ENCODE measurements around the gene BUD31.
"Not testable (repeated sequence)": the region's sequence is repeated elsewhere in the genome, so short reads cannot be mapped to it uniquely, and the experiment has no call there.

Gene BUD31

DNA sequence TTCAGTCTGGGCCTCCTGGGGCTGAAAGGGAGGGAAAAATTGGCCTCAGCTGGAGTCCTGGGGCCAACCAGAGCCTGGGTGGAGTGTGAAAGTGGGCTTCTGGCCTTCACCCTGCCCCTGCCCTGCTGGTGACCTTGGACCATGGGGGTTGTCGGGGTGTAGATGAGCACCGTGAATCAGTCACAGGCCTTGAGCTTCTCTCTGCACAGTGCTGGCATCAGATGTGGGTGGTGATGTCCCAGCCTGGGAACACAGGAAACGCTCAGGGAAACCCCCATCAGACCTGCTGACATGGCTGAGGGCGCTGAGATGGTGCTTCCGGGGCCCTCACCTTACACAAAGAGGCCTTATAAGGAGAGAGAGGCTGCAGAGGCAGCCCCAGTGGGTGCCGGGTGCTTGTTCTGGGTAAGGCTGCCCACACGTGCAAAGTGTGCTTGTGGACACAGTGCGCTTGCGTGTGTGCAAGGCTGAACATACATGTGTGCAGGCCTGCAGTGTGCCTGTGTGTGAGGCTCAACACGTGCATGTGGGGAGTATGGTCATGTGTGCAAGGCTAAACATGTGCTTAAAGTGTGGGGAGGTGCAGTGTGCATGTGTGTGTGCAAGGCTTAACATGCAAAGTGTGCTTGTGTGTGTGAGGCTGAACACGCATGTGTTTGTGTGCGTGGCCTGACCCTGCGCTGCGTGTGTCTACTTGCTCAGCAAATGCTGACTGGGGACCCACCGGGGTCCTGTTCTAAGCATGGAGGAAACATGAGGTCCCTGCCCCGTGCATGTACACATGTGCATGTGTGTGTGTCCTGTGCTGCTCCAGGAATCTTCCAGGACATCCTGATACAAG lies 27.7 kb upstream of the BUD31 start:
- DNase-seq: peak; percentile 96

DNA sequence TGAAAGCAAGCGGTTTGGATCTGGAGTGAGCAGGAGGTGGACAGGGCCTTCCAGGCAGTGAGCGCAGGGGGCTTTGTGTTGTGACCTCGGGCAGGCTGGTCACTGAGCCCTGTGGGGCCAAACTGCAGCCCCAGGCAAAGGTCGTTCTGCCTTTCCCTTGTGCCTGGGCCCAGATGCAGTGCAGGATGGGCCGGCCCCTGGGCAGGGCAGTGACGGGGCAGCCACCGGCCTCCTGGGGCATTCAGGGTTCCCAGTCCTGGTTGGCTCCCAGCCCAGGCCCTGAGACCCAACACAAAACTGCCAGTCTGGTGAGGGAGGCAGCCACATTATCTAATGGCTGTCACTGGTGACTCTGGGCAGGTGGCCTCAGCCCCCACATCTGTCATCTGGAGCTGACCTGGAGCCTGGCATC lies 27.1 kb upstream of the BUD31 start:
- no peak for DNase-seq

GRCh38 chr7:99383203-99383602 lies 25.6 kb upstream of the BUD31 start:
- DNase-seq: no peak

DNA sequence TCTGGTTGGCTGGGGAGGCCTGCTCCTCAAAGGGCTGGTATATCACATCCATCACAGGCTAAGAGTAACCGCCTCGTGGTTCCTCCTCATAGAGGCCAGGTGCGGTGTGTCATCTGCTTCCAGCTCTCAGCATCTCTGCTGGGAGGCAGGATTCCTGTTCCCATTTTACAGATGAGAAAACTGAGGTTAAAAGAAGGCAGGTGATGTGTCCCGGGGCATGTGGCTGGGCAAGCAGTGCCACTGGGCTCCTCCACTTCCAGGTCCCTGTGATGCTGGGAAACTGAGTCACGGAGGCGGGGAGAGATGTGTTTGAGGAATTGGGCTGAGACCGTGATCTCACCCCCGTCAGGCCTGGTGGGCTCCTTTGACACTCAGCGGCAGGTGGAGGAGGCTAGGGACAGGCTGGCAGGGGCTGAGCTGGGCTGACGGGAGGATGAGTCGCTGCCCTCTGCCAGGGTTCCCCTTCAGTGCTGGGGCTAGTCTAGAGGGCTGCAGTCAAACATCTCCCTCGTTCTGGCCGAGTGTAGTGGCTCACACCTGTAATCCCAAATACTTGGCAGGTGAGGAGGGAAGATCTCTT lies 24.9 kb upstream of the BUD31 start:
- no peak for DNase-seq

GRCh38 chr7:99384523-99384922 lies 24.2 kb upstream of the BUD31 start:
- no peak for DNase-seq

- DNase-seq: no peak
Observed at GRCh38 chr7:99385564-99385963, 23.2 kb upstream of the BUD31 start.

DNA sequence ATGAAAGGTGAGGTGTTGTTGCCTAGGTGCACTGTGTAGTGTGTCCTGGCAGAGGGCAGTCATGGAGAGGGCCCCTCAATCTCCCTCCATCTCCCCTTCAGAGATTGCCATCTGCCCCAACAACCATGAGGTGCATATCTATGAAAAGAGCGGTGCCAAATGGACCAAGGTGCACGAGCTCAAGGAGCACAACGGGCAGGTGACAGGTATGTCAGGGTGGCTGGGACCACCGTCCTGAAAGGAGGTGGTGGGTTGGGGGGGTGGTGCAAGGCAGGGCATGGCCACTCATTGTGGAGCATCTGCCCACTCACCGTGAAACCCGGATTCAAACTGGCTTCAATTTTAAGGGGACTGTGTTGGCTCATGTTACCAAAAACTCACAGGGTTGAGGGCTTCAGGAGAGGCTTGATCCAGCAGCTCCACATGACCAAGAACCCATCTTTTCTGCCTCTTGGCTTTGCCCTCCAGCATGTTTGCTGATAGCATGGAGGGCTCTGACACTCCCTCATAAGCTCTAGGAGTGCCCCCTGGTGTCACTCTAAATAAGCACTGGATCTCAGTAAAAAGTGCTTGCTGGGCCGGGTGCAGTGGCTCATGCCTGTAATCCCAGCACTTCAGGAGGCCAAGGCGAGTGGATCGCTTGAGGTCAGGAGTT lies 22.1 kb upstream of the BUD31 start:
- DNase-seq: peak; percentile 44

DNA sequence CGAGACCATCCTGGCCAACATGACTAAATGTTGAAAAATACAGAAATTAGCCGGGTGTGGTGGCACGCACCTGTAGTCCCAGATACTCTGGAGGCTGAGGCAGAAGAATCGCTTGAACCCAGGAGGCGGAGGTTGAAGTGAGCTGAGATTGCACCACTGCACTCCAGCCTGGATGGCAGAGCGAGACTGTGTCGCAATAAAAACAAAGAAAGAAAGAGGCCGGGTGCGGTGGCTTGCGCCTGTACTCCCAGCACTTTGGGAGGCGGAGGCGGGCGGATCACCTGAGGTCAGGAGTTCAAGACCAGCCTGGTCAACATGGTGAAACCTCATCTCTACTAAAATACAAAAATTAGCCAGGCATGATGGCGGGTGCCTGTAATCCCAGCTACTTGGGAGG lies 21.5 kb upstream of the BUD31 start:
- DNase-seq: not testable (repeated sequence)

- no peak for DNase-seq
Observed at GRCh38 chr7:99387912-99388311, 20.9 kb upstream of the BUD31 start.

DNA sequence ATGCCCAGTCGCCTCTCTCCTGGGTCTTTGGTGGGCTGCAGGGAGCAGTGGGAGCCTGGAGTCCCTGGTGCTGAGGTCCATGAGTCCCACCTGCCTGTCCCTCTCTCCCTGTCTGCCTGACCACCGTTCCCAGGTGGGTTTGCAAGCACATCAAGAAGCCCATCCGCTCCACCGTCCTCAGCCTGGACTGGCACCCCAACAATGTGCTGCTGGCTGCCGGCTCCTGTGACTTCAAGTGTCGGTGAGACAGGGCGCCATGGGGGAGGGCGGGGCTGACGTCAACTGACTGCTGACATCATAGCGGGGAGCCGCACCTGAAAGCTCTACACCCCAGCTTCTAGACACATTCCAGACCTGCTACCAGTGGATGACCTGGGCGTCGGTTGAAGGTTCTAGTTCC lies 19.0 kb upstream of the BUD31 start:
- DNase-seq: no peak

DNA sequence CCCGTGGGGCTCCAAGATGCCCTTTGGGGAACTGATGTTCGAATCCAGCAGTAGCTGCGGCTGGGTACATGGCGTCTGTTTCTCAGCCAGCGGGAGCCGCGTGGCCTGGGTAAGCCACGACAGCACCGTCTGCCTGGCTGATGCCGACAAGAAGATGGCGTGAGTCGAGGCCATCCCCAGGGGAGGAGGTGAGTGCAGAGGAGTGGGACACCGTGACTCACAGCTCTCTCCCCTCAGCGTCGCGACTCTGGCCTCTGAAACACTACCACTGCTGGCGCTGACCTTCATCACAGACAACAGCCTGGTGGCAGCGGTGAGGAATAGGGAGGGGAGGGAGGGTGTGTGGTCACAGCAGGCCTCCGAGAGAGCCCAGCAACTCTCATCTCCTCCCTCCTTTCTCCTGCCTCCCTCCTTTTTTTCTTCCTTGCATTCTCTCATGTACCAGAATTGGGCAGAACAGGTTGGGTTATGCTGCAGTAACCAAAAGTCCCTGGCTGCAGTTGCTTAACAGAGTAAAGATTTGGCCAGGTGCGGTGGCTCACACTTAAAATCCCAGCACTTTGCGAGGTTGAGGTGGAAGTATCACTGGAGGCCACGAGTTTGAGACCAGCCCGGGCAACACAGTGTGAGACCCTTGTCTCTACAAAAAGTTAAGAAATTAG lies 17.7 kb upstream of the BUD31 start:
- DNase-seq: no peak

DNA sequence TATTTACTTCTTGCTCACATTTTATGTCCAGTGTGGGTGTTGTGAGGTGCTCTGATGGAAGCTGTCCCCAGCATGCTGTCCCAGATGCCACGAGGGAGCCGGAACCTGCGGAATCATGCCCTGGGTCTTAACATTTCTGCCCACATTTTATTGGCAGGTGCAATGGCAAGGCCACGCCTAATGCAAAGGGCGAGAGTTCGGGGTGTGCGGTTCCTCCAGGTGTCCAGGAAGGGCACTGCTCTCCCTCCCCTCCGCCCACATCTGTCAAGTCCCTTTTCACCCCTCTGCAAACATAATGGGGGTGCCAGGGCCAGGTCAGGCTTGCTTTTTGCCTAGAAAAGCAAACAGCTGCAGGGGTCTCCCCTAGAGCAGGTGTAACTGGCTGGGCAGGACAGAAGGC lies 16.7 kb upstream of the BUD31 start:
- no peak for DNase-seq

- peak; percentile 84 for DNase-seq
Observed at GRCh38 chr7:99392659-99393354, 16.0 kb upstream of the BUD31 start.

DNA sequence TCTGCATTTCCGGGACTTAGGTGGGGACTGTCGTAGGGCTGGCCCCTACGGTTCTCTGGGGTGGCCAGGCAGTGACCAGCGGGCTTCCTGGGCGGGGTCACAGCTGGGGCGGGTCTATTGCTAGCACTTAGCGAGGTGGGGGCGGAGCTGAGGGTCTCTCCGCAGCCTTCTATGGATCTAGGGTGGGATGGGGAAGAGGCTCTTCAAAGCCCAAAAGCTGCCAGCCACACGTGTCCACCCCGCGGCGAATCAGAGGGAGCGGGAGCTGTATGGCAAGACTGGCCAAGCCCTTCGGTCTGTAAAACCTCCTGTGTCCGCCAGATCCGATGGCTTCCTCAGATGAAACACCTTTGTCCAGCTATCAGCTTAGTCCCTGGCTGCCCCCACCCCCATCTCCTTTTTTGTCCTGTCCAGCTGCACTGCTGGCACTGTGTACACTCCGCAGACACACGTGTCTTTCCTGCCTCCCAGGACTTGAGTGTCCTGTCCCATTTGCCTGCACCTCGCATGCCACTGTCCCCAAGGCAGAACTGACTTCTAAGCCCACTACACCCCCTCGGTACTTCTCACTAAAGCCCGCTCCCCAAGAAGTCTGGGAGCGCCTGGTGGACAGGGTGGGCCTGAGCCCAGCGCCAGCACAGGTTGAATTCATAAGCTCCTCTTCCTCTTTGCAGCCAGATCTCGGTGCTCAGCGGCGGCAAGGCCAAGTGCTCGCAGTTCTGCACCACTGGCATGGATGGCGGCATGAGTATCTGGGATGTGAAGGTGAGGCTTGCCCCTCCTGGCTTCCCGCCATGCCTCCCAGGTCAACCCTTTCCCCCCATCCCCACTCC lies 15.2 kb upstream of the BUD31 start:
- DNase-seq: no peak

GRCh38 chr7:99394188-99394502 lies 14.6 kb upstream of the BUD31 start:
- no peak for DNase-seq

DNA sequence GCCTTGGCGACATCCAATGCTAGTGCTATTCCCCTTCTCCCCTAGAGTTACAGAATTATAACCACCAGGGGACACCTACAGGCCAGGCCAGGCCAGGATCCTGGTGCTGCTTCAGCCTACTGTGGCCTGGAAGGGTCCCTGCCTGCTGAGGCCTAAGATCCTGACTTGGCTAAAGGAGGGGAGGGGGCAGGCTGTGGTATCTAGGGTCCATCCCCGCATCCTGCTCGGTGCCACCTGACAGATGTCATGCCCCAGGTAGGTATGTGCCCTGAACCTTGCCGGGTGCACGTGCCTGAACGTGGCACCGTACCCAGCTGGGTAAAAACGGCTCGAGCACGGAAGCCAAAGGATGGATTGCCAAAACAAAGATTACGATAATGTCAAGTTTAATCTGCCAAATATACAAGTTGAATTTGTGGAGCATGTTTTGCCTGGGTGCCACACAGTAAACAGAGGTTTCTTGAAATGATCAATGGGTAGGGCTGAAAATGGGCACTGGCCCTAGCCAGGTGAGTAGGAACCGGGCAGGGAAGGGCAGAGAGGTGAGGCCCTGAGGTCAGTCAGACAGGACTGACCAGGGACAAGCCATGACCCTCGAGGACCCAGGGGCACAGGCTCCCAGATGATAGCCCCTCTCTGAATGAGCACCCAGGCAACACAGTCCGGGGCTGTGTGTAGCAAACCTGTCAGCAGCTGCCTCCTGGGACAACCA lies 13.0 kb upstream of the BUD31 start:
- DNase-seq: no peak

GRCh38 chr7:99396418-99397296 lies 12.1 kb upstream of the BUD31 start:
- DNase-seq: no peak

DNA sequence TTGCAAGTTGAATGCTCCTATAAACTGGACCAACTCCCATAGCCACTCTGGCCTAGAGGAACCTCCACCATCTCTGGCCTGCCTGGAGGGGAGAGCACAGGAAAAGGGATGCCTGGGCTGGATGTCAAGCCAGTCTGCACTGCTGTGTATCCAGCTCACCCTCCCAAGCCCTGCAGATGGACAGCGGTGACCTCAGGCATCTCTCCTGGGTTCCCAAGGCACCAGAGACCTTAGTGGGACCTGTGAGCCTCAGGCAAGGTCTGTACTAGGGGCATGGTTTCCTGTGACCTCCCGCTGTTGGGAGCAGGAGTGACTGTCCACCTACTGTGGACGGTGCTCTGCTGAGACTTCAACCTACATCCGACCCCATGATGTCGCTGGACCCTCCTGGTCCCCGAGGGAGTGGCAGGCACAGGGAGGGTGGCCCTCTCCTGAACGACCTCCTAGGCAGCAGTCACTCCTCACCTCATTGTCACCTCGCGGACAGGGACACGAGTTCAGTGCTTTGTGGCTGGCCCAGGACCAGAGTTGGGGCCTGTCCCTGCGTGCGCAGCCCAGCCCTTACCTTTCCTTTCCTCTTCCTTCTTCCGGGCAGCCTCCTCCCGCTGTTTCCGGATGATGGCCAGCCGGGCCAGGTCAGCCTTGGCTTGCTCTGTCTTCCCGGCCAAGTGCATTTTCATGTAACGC lies 11.3 kb upstream of the BUD31 start:
- DNase-seq: no peak

DNA sequence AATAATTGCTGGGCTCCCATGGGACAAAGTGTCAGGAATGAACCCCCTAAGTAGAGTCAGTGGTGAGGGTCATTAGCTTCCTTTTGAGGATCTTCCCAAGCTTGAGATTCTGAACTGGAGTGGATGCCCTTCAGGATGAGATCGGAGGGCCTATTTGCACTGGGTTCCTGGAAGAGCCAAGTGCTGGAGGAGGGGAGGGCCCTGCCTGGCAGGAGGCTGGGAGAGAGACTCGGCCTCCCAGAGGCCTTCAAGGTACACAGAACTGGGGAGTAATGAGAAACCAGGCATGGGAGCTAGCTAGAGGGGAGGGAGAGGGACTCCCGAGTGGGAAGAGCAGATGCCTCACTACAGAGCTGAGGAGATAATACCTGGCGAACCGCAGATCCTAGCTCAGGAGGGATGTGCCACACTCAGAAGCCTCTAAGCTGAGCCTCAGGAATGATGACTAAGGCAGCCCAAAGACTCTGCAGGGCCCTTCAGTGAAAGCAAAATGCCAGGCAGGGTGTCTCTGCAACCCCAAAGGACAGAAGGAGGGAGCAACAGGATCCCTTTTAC lies 9.8 kb upstream of the BUD31 start:
- no peak for DNase-seq

- DNase-seq: no peak
Observed at GRCh38 chr7:99399597-99399996, 9.2 kb upstream of the BUD31 start.
